Effector memory CD4-positive, alpha-beta T cell (primary cell): ENCODE data around the gene KCND1.

Experiments
- DNase-seq, 3 donors: peaks; one replicate each; pipeline ENCODE4 v3.0.0-alpha.2; 2020
- H3K27ac ChIP-seq: 2 replicates; pipeline ENCODE4 v1.7.0; 2013; ENCODE audit warnings: mild to moderate bottlenecking, low read length, moderate library complexity; ENCODE audit not compliant: insufficient read depth, poor library complexity, severe bottlenecking
- H3K27me3 ChIP-seq: replicated peaks from 2 replicates; pipeline ENCODE4 v1.7.0; 2013; ENCODE audit warnings: mild to moderate bottlenecking, low read length; ENCODE audit not compliant: insufficient read depth, control insufficient read depth, poor library complexity, severe bottlenecking
- H3K36me3 ChIP-seq: 2 replicates; pipeline ENCODE4 v1.7.0; 2013; ENCODE audit warnings: mild to moderate bottlenecking, low read length, moderate library complexity; ENCODE audit not compliant: control insufficient read depth, insufficient read depth
- H3K4me1 ChIP-seq: 2 replicates; pipeline ENCODE4 v1.7.0; 2013; ENCODE audit warnings: low read length, mild to moderate bottlenecking; ENCODE audit not compliant: control insufficient read depth, insufficient read depth, poor library complexity, severe bottlenecking
- H3K4me3 ChIP-seq: 2 replicates; pipeline ENCODE4 v1.7.0; 2013; ENCODE audit warnings: low read length, low read depth, mild to moderate bottlenecking; ENCODE audit not compliant: insufficient read depth, poor library complexity, severe bottlenecking
- H3K9me3 ChIP-seq: 2 replicates; pipeline ENCODE4 v1.7.0; 2013; ENCODE audit warnings: mild to moderate bottlenecking, low read length, moderate library complexity; ENCODE audit not compliant: control insufficient read depth

Gene KCND1

GRCh38 chrX:48960291-48960690 lies 11.4 kb downstream of the KCND1 start:
- no peak for DNase-seq
- Histone ChIP-seq H3K9me3 (no peaks in the 10 kb centered on the region), H3K36me3 (peaks cover 7% of the 10 kb centered on the region), H3K4me3 (no peak overlapping the region), H3K4me1 (peaks cover 10% of the 10 kb centered on the region), H3K27ac (no peak overlapping the region), H3K27me3 (no peaks in the 10 kb centered on the region)

GRCh38 chrX:48958635-48959094 lies 13.0 kb downstream of the KCND1 start:
- Histone ChIP-seq H3K27me3 (no peaks in the 10 kb centered on the region), H3K4me1 (peaks cover 13% of the 10 kb centered on the region), H3K9me3 (no peaks in the 10 kb centered on the region), H3K27ac (peak overlapping the region; percentile 92), H3K4me3 (peak overlapping the region; percentile 62), H3K36me3 (peaks cover 10% of the 10 kb centered on the region)
- peak in 1 of 3 donors; percentile 1 for DNase-seq

- no peaks in the 10 kb centered on the region for H3K27me3 ChIP-seq
- peak overlapping the region; percentile 92 for H3K27ac ChIP-seq
- DNase-seq: peak; percentile 90 to 93 (median 92)
- H3K4me1 ChIP-seq: peaks cover 17% of the 10 kb centered on the region
- peaks cover 10% of the 10 kb centered on the region for H3K36me3 ChIP-seq
- H3K9me3 ChIP-seq: no peaks in the 10 kb centered on the region
- H3K4me3 ChIP-seq: peak overlapping the region; percentile 62
Measured at GRCh38 chrX:48957827-48958634, 13.6 kb downstream of the KCND1 start.

- peak within 1 kb of the TSS; percentile 92 for H3K27ac ChIP-seq
- H3K9me3 ChIP-seq: no peaks in the 10 kb centered on the region
- H3K36me3 ChIP-seq: peaks cover 10% of the 10 kb centered on the region
- DNase-seq: peak; percentile 61 to 67 (median 65)
- H3K4me3 ChIP-seq: peak within 1 kb of the TSS; percentile 64
- H3K4me1 ChIP-seq: peaks cover 17% of the 10 kb centered on the region
- H3K27me3 ChIP-seq: no peaks in the 10 kb centered on the region
Measured at GRCh38 chrX:48957477-48957826, 14.2 kb downstream of the KCND1 start, which contains the start of gene OTUD5. Gene OTUD5, minus strand, starts transcription at chrX:48957607. Its CDS starts 37 bp downstream, at chrX:48957570.

GRCh38 chrX:48956728-48957414 lies 14.8 kb downstream of the KCND1 start:
- peaks cover 10% of the 10 kb centered on the region for H3K36me3 ChIP-seq
- H3K9me3 ChIP-seq: no peaks in the 10 kb centered on the region
- DNase-seq: peak; percentile 45 to 49 (median 48)
- peaks cover 17% of the 10 kb centered on the region for H3K4me1 ChIP-seq
- peak overlapping the region; percentile 92 for H3K27ac ChIP-seq
- H3K27me3 ChIP-seq: no peaks in the 10 kb centered on the region
- H3K4me3 ChIP-seq: peak overlapping the region; percentile 64

GRCh38 chrX:48948589-48948988 lies 23.1 kb downstream of the KCND1 start:
- DNase-seq: no peak
- peak overlapping the region; percentile 7 for H3K27ac ChIP-seq
- no peaks in the 10 kb centered on the region for H3K9me3 ChIP-seq
- peaks cover 8% of the 10 kb centered on the region for H3K4me1 ChIP-seq
- H3K4me3 ChIP-seq: no peak overlapping the region
- no peaks in the 10 kb centered on the region for H3K27me3 ChIP-seq
- H3K36me3 ChIP-seq: no peaks in the 10 kb centered on the region

GRCh38 chrX:48945517-48946348 lies 25.9 kb downstream of the KCND1 start:
- Histone ChIP-seq H3K9me3 (no peaks in the 10 kb centered on the region), H3K27me3 (no peaks in the 10 kb centered on the region), H3K36me3 (peaks cover 4% of the 10 kb centered on the region), H3K4me1 (peaks cover 25% of the 10 kb centered on the region), H3K4me3 (no peak overlapping the region), H3K27ac (no peak overlapping the region)
- peak; percentile 26 to 33 (median 29) for DNase-seq

GRCh38 chrX:48942895-48943294 lies 28.7 kb downstream of the KCND1 start:
- Histone ChIP-seq H3K27ac (no peak overlapping the region), H3K36me3 (peaks cover 4% of the 10 kb centered on the region), H3K4me1 (peaks cover 52% of the 10 kb centered on the region), H3K4me3 (no peak overlapping the region), H3K27me3 (no peaks in the 10 kb centered on the region), H3K9me3 (no peaks in the 10 kb centered on the region)
- DNase-seq: no peak

GRCh38 chrX:48940404-48940955 lies 31.2 kb downstream of the KCND1 start:
- no peaks in the 10 kb centered on the region for H3K9me3 ChIP-seq
- H3K4me1 ChIP-seq: peaks cover 72% of the 10 kb centered on the region
- peak overlapping the region; percentile 96 for H3K27ac ChIP-seq
- peak overlapping the region; percentile 25 for H3K4me3 ChIP-seq
- peaks cover 4% of the 10 kb centered on the region for H3K36me3 ChIP-seq
- no peaks in the 10 kb centered on the region for H3K27me3 ChIP-seq
- no peak for DNase-seq
